SK-N-DZ (cell line): ENCODE measurements around the gene CCL13.

Experiments used
- DNase-seq: peaks from one replicate; pipeline ENCODE4 v3.0.0-alpha.2; 2015; ENCODE audit warnings: low spot score

Gene CCL13

GRCh38 chr17:34384822-34385605 is 28.7 kb downstream of the CCL13 start:
- DNase-seq, result no peak

GRCh38 chr17:34386343-34386696 is 30.0 kb downstream of the CCL13 start:
- no peak for DNase-seq

- no peak for DNase-seq
Measured at GRCh38 chr17:34386697-34387550, 30.6 kb downstream of the CCL13 start.

- no peak for DNase-seq
Measured at GRCh38 chr17:34387566-34387965, 31.3 kb downstream of the CCL13 start.

GRCh38 chr17:34389126-34389750 is 33.0 kb downstream of the CCL13 start:
- DNase-seq, result no peak

- DNase-seq, result no peak
Measured at GRCh38 chr17:34390649-34391048, 34.4 kb downstream of the CCL13 start.

GRCh38 chr17:34391241-34391640 is 35.0 kb downstream of the CCL13 start:
- DNase-seq, result no peak

- no peak for DNase-seq
Measured at GRCh38 chr17:34393401-34393800, 37.1 kb downstream of the CCL13 start.

- no peak for DNase-seq
Measured at GRCh38 chr17:34397265-34397664, 41.0 kb downstream of the CCL13 start.

- no peak for DNase-seq
Measured at GRCh38 chr17:34398990-34399389, 42.7 kb downstream of the CCL13 start.

- DNase-seq, result no peak
Measured at GRCh38 chr17:34399725-34400124, 43.4 kb downstream of the CCL13 start.

GRCh38 chr17:34400301-34400931 is 44.1 kb downstream of the CCL13 start:
- DNase-seq, result no peak

GRCh38 chr17:34401165-34401564 is 44.9 kb downstream of the CCL13 start:
- DNase-seq, result no peak

GRCh38 chr17:34403006-34403405 is 46.7 kb downstream of the CCL13 start:
- no peak for DNase-seq

- DNase-seq, result no peak
Measured at GRCh38 chr17:34406226-34406625, 49.9 kb downstream of the CCL13 start.
